ENCODE results near the gene DPH7. TPM values are rescaled to one million over a fixed set of nuclear protein-coding genes. Genes with fewer than 3 reads are reported as not detected.
A peak's percentile ranks its signal among the peaks of the same experiment; 100 is the strongest.
"Not testable (repeated sequence)": the region's sequence is repeated elsewhere in the genome, so short reads cannot be mapped to it uniquely, and the experiment has no call there.

DPH7 gene
- total RNA-seq, 1 experiment from 2014 or later = 50.7 TPM

DNA sequence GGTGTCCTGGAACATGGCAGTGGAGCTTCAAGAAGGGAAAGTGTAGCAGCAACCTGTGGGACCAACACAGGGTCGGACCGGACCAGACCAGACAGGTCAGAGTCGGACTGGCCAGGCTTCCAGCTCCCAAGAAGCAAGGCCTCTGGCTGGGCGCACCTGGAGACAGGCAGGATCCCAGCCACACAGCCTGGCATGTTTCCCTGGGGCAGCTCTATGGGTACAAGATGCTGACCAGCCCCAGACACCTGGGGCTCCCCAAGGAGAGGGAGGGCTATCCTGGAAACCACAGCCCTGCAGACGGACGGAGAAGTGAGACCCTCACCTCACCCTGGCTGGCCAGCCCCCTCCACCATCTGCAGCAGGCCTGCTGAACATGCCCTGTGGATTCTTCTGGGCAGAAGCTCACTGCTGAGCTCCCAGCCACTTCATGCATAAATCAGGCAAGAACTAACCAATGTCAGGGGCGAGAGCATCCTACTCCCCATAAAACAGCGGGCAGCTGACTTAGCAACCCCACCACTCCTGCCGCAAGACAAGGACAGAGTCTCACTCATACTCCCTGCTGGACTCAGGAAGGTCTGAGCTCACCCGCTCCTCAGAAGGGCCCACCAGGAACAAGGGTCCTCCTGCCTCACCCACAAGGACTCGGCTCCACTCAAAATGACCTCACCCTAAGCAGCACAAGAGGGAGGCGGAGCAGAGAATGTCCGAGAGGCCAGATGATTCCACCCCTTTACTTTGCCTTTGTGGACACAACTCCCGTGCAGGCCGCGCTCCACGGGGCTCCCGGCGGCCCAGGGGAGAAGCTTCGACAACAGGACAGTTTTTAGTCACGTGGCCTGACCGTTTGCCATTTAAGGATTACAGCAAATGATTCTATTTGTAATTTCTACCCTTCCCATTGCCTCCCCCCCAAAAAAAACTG is 2.9 kb upstream of the DPH7 start:
- no peak for DNase-seq (ENCODE audit: low read depth)

DNA sequence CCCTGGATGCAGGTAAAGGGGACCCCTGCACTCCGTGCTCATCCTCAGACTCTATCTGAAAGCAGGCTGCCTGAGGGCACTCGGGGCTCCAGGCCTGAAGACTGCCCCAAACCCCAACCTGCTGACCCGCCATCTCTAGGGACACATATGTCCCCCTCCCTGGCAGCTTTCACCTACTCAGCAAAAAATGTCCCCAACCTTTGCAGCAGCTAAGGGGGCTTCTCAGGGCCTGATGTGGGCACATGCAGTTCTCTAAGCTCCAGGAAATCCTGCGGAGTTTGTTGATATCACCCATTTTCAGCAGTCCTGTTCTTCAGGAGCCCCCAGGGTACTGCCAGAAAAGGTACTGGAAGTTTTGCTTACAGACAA is 2.2 kb upstream of the DPH7 start:
- DNase-seq (ENCODE audit: low read depth) = no peak

- DNase-seq (ENCODE audit: low read depth) = no peak
Observed at GRCh38 chr9:137580209-137580953, 1.7 kb upstream of the DPH7 start.

DNA sequence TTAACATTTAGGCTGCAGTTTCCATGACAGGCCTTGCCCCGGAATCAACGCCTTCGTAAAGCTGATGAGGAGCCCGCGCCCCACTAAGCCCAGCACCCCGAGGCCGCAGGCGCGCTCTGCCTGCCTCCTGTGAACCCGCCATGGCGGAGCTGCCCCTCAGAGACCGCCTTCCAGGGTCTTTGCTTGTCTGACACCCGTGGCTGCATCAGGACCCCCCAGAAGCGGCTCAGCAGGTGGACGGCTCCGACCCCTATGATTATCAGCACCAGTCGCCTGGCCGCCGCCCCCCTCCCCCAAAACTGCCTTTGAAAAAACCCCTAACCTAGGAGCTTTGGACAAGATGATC is 507 bp upstream of the DPH7 start:
- no peak for DNase-seq (ENCODE audit: low read depth)

GRCh38 chr9:137575716-137576411 is 2.9 kb downstream of the DPH7 start:
- no peak for DNase-seq (ENCODE audit: low read depth)

GRCh38 chr9:137575364-137575715 is 3.4 kb downstream of the DPH7 start:
- no peak for DNase-seq (ENCODE audit: low read depth)

DNA sequence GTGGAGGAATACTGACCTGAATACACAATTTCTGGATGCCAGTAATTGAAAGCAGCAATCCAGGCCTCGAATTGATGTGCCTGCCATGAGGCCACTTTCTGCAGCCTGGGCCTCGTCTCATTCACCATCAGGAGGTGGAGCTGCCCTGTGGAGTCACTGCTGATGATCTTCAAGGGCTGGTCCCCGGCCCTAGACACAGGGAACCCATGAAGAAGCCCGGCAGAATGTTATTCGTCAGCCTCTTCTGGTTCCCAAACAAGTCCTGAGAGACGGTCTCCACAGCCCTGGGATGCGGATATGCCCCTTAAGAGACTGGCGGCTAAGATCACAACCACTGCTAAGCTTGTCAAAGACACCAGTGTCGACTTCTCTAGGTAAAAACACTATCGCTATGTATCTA is 4.5 kb downstream of the DPH7 start:
- no peak for DNase-seq (ENCODE audit: low read depth)

DNA sequence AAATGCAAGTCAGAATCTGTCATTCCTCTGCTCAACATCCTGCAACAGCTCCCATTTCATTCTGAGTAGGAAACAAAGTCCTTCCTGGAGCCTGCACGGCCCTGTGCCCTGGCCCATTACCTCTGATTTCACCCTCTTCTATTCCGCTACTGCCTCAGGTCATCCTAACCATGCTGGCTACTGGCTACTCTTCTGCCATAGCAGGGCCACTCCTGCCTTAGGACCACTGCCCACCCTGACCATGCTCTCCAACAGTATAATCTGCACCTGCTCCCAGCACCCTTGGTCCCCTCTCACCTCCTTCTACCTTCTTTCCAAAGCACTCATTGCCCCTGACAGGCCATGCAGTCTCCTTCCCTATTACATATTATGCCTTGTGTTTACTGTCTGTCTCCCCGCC is 8.2 kb downstream of the DPH7 start:
- DNase-seq (ENCODE audit: low read depth) = no peak

GRCh38 chr9:137569609-137570203 is 9.0 kb downstream of the DPH7 start:
- DNase-seq (ENCODE audit: low read depth) = no peak

GRCh38 chr9:137568445-137568844 is 10.3 kb downstream of the DPH7 start:
- not testable (repeated sequence) for DNase-seq (ENCODE audit: low read depth)

DNA sequence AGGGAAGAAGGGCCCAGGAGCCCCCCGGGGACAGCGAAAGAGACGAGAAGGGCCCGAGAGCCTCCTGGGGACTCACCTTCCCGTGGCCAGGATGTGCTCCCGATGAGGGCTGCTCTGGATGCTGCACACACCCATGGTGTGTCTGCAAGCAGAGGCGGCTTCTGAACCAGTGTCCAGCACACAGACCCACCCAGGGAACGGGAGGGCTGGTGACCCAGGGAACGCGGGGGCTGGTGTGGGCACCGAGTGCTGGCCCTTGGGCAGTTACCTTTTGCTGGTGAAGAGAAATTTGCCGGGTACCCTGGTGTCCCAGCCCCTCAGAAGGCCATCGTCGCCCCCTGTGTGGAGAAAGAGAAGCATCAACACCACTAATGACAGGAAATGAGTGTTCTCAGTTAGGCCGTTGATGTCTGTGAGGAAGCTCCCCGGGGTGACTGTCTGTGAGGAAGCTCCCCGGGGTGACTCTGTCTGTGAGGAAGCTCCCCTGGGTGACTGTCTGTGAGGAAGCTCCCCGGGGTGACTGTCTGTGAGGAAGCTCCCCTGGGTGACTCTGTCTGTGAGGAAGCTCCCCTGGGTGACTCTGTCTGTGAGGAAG is 13.8 kb downstream of the DPH7 start:
- DNase-seq (ENCODE audit: low read depth) = no peak

DNA sequence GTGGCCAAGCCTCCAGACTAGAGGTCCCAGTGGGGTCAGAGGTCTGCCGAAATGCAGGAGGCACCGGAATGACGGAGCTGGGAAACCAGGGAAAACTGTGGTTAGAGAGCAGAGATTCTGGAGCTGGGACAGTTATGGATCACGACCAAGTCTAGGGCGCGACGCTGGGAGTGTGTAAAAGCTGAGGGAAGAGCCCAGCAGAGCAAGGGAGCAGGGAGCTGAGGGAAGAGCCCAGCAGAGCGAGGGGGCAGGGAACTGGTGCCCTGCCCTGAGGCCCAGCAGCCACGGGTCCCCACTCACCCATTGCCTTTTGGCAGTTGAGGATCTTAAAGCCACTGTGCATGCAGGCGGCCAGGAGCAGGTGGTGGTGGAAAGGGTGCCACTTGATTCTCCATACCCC is 14.6 kb downstream of the DPH7 start:
- DNase-seq (ENCODE audit: low read depth) = no peak

GRCh38 chr9:137558127-137558526 is 20.6 kb downstream of the DPH7 start:
- DNase-seq (ENCODE audit: low read depth) = no peak

DNA sequence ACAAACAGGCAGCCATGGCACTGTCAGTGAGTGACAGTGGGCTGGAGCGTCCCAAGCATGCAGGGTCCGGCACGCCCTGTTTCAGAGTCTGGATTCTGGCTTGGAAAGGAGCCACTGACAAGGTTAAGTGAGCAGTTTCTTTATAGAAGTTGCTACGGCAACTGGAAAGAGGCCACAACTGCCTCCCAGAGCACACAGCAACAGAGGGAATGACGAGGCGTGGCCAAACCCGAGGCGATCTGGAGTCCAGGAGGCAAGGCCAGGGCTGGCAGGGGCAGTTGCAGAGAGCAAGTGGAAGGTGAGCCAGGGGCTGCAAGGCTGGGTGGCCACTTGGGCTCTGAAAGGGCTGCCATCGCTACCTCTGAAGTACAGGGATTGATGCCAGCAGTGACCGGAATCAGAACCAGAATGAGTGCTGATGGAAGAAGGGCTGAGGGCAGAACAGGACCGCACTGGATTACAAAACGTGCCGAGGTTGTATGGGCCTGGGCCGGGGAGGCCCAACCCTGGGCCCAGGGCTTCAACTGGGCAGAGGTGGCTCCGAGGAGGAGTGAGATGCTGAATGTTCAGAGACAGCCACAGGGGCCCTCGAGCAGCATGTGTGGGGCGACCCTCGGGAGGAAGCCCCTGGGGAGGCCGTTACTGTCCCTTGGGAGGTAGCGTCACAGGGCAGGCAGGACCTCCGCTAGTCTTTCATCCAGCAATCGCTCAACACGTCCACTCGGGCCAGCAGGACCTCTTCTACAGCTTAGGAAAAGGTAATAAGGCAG is 22.5 kb downstream of the DPH7 start:
- DNase-seq (ENCODE audit: low read depth) = no peak

- DNase-seq (ENCODE audit: low read depth) = no peak
Observed at GRCh38 chr9:137555179-137555578, 23.5 kb downstream of the DPH7 start.

GRCh38 chr9:137554349-137554748 is 24.4 kb downstream of the DPH7 start:
- DNase-seq (ENCODE audit: low read depth) = no peak

DNA sequence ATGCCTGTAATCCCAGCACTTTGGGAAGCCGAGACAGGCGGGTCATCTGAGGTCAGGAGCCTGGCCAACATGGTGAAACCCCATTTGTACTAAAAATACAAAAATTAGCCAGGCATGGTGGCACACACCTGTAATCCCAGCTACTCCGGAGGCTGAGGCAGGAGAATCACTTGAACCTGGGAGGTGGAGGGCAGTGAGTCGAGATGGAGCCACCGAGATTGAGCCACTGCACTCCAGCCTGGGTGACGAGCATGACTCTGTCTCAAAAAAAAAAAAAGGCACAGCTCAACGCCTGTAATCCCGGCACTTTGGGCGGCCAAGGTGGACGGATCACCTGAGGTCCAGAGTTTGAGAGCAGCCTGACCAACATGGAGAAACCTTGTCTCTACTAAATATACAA is 25.1 kb downstream of the DPH7 start:
- DNase-seq (ENCODE audit: low read depth) = not testable (repeated sequence)

GRCh38 chr9:137552022-137552768 is 26.5 kb downstream of the DPH7 start:
- DNase-seq (ENCODE audit: low read depth) = peak; percentile 37

GRCh38 chr9:137551264-137552021 is 27.3 kb downstream of the DPH7 start, which contains the start of gene MRPL41:
TSS of gene MRPL41 (plus strand) at chr9:137551879. CDS start at chr9:137552082, 203 bp downstream.
- DNase-seq (ENCODE audit: low read depth) = peak; percentile 80

Measured in HT1080 (cell line).